H9 (cell line): ENCODE results near the gene ANXA2. TPM values are rescaled to one million over a fixed set of nuclear protein-coding genes. Genes with fewer than 3 reads are reported as not detected.

ENCODE experiments used
- DNase-seq: peaks from one replicate; pipeline ENCODE4 v3.0.0-alpha.2; 2017
- H2AFZ ChIP-seq: one replicate; pipeline ENCODE4 v1.6.1; 2013; ENCODE audit warnings: mild to moderate bottlenecking, low read length, control low read depth, moderate library complexity
- H2AK5ac ChIP-seq: 2 replicates; pipeline ENCODE4 v1.6.1; 2013; ENCODE audit warnings: low read length, control low read depth, mixed read lengths; ENCODE audit not compliant: insufficient read length
- H2BK120ac ChIP-seq: one replicate; pipeline ENCODE4 v1.6.1; 2013; ENCODE audit warnings: low read depth, mild to moderate bottlenecking, low read length, control low read depth, inconsistent platforms; ENCODE audit not compliant: poor library complexity, severe bottlenecking
- H2BK12ac ChIP-seq: 2 replicates; pipeline ENCODE4 v1.6.1; 2013; ENCODE audit warnings: low read length, control low read depth, mixed read lengths, low read depth; ENCODE audit not compliant: insufficient read length
- H2BK15ac ChIP-seq: 2 replicates; pipeline ENCODE4 v1.6.1; 2013; ENCODE audit warnings: low read depth, low read length, control low read depth
- H2BK20ac ChIP-seq: one replicate; pipeline ENCODE4 v1.6.1; 2013; ENCODE audit warnings: low read depth, mild to moderate bottlenecking, low read length, control low read depth, inconsistent platforms; ENCODE audit not compliant: poor library complexity, severe bottlenecking
- H2BK5ac ChIP-seq: 2 replicates; pipeline ENCODE4 v1.6.1; 2013; ENCODE audit warnings: low read length, control low read depth, mixed read lengths; ENCODE audit not compliant: insufficient read length
- H3K14ac ChIP-seq: 2 replicates; pipeline ENCODE4 v1.6.1; 2013; ENCODE audit warnings: low read length, control low read depth; ENCODE audit not compliant: insufficient read depth
- H3K18ac ChIP-seq: 2 replicates; pipeline ENCODE4 v1.6.1; 2013; ENCODE audit warnings: low read depth, mild to moderate bottlenecking, mixed read lengths, low read length, control low read depth; ENCODE audit not compliant: insufficient read length
- H3K23ac ChIP-seq: 2 replicates; pipeline ENCODE4 v1.6.1; 2013; ENCODE audit warnings: low read length, control low read depth, mixed read lengths, low read depth; ENCODE audit not compliant: insufficient read length
- H3K23me2 ChIP-seq: 2 replicates; pipeline ENCODE4 v1.6.1; 2013; ENCODE audit warnings: low read depth, mild to moderate bottlenecking, mixed read lengths, low read length, control low read depth; ENCODE audit not compliant: insufficient read length, poor library complexity, severe bottlenecking
- H3K27ac ChIP-seq: 2 replicates; pipeline ENCODE4 v1.5.1; 2013; ENCODE audit warnings: low read length, control low read depth, mixed read lengths, low read depth; ENCODE audit not compliant: insufficient read length
- H3K27me3 ChIP-seq: 2 replicates; pipeline ENCODE4 v1.6.1; 2013; ENCODE audit warnings: low read length, control low read depth, inconsistent platforms; ENCODE audit not compliant: insufficient read depth
- H3K4ac ChIP-seq: 2 replicates; pipeline ENCODE4 v1.6.1; 2013; ENCODE audit warnings: low read depth, mild to moderate bottlenecking, control low read depth, inconsistent platforms, low read length, moderate library complexity
- H3K4me1 ChIP-seq: 2 replicates; pipeline ENCODE4 v1.6.1; 2013; ENCODE audit warnings: low read length, control low read depth, inconsistent platforms; ENCODE audit not compliant: insufficient read depth
- H3K4me2 ChIP-seq: 2 replicates; pipeline ENCODE4 v1.6.1; 2013; ENCODE audit warnings: low read length, control low read depth, mixed read lengths; ENCODE audit not compliant: insufficient read length, insufficient read depth
- H3K56ac ChIP-seq: 2 replicates; pipeline ENCODE4 v1.6.1; 2013; ENCODE audit warnings: low read depth, mild to moderate bottlenecking, mixed read lengths, low read length, control low read depth; ENCODE audit not compliant: insufficient read length
- H3K79me1 ChIP-seq: 2 replicates; pipeline ENCODE4 v1.6.1; 2013; ENCODE audit warnings: low read depth, mild to moderate bottlenecking, moderate library complexity, low read length, control low read depth, inconsistent platforms; ENCODE audit not compliant: insufficient read depth, poor library complexity, severe bottlenecking
- H3K79me2 ChIP-seq: 2 replicates; pipeline ENCODE4 v1.6.1; 2013; ENCODE audit warnings: low read length, control low read depth, inconsistent platforms; ENCODE audit not compliant: insufficient read depth
- H3K9ac ChIP-seq: 2 replicates; pipeline ENCODE4 v1.6.1; 2013; ENCODE audit warnings: low read length, control low read depth, mixed read lengths; ENCODE audit not compliant: insufficient read length; ENCODE audit errors: extremely low read depth
- H3K9me3 ChIP-seq: one replicate; pipeline ENCODE4 v1.6.1; 2013; ENCODE audit warnings: low read depth, low read length, inconsistent platforms; ENCODE audit not compliant: control insufficient read depth
- H3T11ph ChIP-seq: one replicate; pipeline ENCODE4 v1.6.1; 2013; ENCODE audit warnings: mild to moderate bottlenecking, low read length, control low read depth, inconsistent platforms
- H4K20me1 ChIP-seq: one replicate; pipeline ENCODE4 v1.6.1; 2013; ENCODE audit not compliant: control insufficient read depth, insufficient read length, insufficient read depth
- H4K5ac ChIP-seq: 2 replicates; pipeline ENCODE4 v1.6.1; 2013; ENCODE audit warnings: low read depth, mild to moderate bottlenecking, mixed read lengths, low read length, control low read depth; ENCODE audit not compliant: insufficient read length
- H4K8ac ChIP-seq: replicated peaks from 2 replicates; pipeline ENCODE4 v1.6.1; 2013; ENCODE audit warnings: low read length, control low read depth, mixed read lengths, low read depth; ENCODE audit not compliant: insufficient read length
- H4K91ac ChIP-seq: 2 replicates; pipeline ENCODE4 v1.6.1; 2013; ENCODE audit warnings: low read depth, mild to moderate bottlenecking, moderate library complexity, mixed read lengths, low read length, control low read depth; ENCODE audit not compliant: insufficient read length
- H3K27ac Mint-ChIP-seq, 3 experiments: 2 replicates in 2 of 3; 3 replicates in 1 of 3; pipeline ENCODE4 v1.8.0; 2020 to 2021; ENCODE audit warnings: mixed read lengths in 3 of 3, mild to moderate bottlenecking in 1 of 3, moderate library complexity in 1 of 3
- H3K27me3 Mint-ChIP-seq: 2 replicates; pipeline ENCODE4 v1.8.0; 2021; ENCODE audit warnings: low read depth, mild to moderate bottlenecking, moderate library complexity, mixed read lengths
- H3K36me3 Mint-ChIP-seq, 3 experiments: 2 replicates in 2 of 3; 3 replicates in 1 of 3; pipeline ENCODE4 v1.8.0; 2020 to 2021; ENCODE audit warnings: low read depth in 3 of 3, mixed read lengths in 3 of 3; ENCODE audit not compliant: insufficient read depth in 1 of 3
- H3K4me1 Mint-ChIP-seq, 2 experiments: 2 replicates each; pipeline ENCODE4 v1.8.0; 2020; ENCODE audit warnings: mixed read lengths in 2 of 2
- H3K4me3 Mint-ChIP-seq, 2 experiments: 2 replicates in 1 of 2; 3 replicates in 1 of 2; pipeline ENCODE4 v1.8.0; 2020 to 2021; ENCODE audit warnings: mild to moderate bottlenecking in 2 of 2, mixed read lengths in 2 of 2, moderate library complexity in 1 of 2
- H3K9me3 Mint-ChIP-seq, 2 experiments: 2 replicates in 1 of 2; 3 replicates in 1 of 2; pipeline ENCODE4 v1.8.0; 2020; ENCODE audit warnings: mild to moderate bottlenecking in 2 of 2, mixed read lengths in 2 of 2, moderate library complexity in 1 of 2
- CTCF ChIP-seq: fragments of 200-600 bp; sonication (generic); conservative IDR thresholded peaks from 3 replicates; pipeline ENCODE4 v1.8.0; 2021; ENCODE audit warnings: antibody characterized with exemption, mild to moderate bottlenecking
- WGBS: extraction: QIAGEN DNeasy Blood & Tissue Kit; methylation state at CpG from one replicate; pipeline ENCODE4 v1.1.7; 2013; ENCODE audit warnings: missing lambda C conversion rate, low lambda C conversion rate, mixed read lengths; ENCODE audit not compliant: insufficient read length; ENCODE audit errors: extremely low coverage; 5-methylcytosine and 5-hydroxymethylcytosine counted together
- total RNA-seq: library from RNA; stranded (reverse); gene quantifications from 2 replicates; pipeline ENCODE4 v1.2.1, GENCODE V29; 2021

The ANXA2 gene
- total RNA-seq, 1 experiment from 2014 or later: 126 TPM

- Mint-ChIP-seq H3K36me3 (peaks cover 0 to 14% (median 5%) of the 10 kb centered on the region in 3 experiments; a peak in 3 of 7 replicates), H3K4me1 (peaks cover 0 to 2% of the 10 kb centered on the region in 2 experiments; a peak in 1 of 4 replicates), H3K4me3 (no peak overlapping the region), H3K9me3 (no peaks in the 10 kb centered on the region), H3K27ac (no peak overlapping the region), H3K27me3 (peaks cover 2% of the 10 kb centered on the region; the same call in 1 of the 2 replicates)
- Histone ChIP-seq H3K23me2 (no peaks in the 10 kb centered on the region), H3K4ac (no peak overlapping the region), H3K4me2 (no peak overlapping the region), H3K9ac (no peak overlapping the region), H3K9me3 (no peaks in the 10 kb centered on the region), H3K56ac (no peak overlapping the region), H3T11ph (no peak overlapping the region), H4K20me1 (no peaks in the 10 kb centered on the region), H4K8ac (no peak overlapping the region), H3K79me1 (no peaks in the 10 kb centered on the region), H4K91ac (no peak overlapping the region), H2BK20ac (no peak overlapping the region), H2BK120ac (no peak overlapping the region), H2BK12ac (no peak overlapping the region), H3K27ac (no peak overlapping the region), H3K4me1 (no peaks in the 10 kb centered on the region), H2AK5ac (no peak overlapping the region), H3K14ac (no peak overlapping the region), H3K23ac (no peak overlapping the region), H3K79me2 (no peaks in the 10 kb centered on the region), H2BK15ac (no peak overlapping the region), H3K18ac (no peak overlapping the region), H4K5ac (no peak overlapping the region), H2AFZ (no peak overlapping the region), H3K27me3 (no peaks in the 10 kb centered on the region), H2BK5ac (no peak overlapping the region)
- WGBS: no CpG with 5 or more reads among the region's 8 CpGs
- no peak for TF ChIP-seq CTCF
- DNase-seq: no peak
Observed at GRCh38 chr15:60381148-60381788, 16.5 kb downstream of the ANXA2 start.
